SK-N-DZ (cell line): ENCODE data around the gene OBSCN. TPM values are rescaled to one million over a fixed set of nuclear protein-coding genes. Genes with fewer than 3 reads are reported as not detected.

Experiments
- DNase-seq: peaks from one replicate; pipeline ENCODE4 v3.0.0-alpha.2; 2015; ENCODE audit warnings: low spot score
- polyA plus RNA-seq, 2 experiments: library from polyadenylated mRNA; depleted of rRNA; stranded (reverse); fragments of >200 nt; gene quantifications; 2 replicates each; pipeline ENCODE4 v1.2.3, GENCODE V29; 2014

The OBSCN gene
- polyA plus RNA-seq (2014; cell fraction: cytosol; rRNA removed): 6.6 and 8.7 TPM in 2 replicates
- polyA plus RNA-seq (2014; cell fraction: nucleus; rRNA removed): 28.2 and 34.2 TPM in 2 replicates

- DNase-seq: no peak
Measured at GRCh38 chr1:228207851-228208821, at the start of gene OBSCN. Gene OBSCN (plus strand): TSS chr1:228208044. CDS start chr1:228211784, 3,740 bp downstream.

- no peak for DNase-seq
Measured at GRCh38 chr1:228158151-228159007, 49.5 kb upstream of the OBSCN start.

- no peak for DNase-seq
Measured at GRCh38 chr1:228159008-228159665, 48.7 kb upstream of the OBSCN start.

- DNase-seq: no peak
Measured at GRCh38 chr1:228160201-228160761, 47.6 kb upstream of the OBSCN start.

GRCh38 chr1:228161362-228161761 is 46.5 kb upstream of the OBSCN start:
- DNase-seq: no peak

GRCh38 chr1:228161866-228162265 is 46.0 kb upstream of the OBSCN start:
- DNase-seq: no peak

GRCh38 chr1:228162286-228163006 is 45.4 kb upstream of the OBSCN start:
- DNase-seq: peak; percentile 44

- no peak for DNase-seq
Measured at GRCh38 chr1:228163007-228163753, 44.7 kb upstream of the OBSCN start.

GRCh38 chr1:228163776-228164519 is 43.9 kb upstream of the OBSCN start:
- DNase-seq: no peak

GRCh38 chr1:228164561-228165371 is 43.1 kb upstream of the OBSCN start:
- DNase-seq: no peak

GRCh38 chr1:228165372-228166169 is 42.3 kb upstream of the OBSCN start, which contains the start of gene IBA57:
Gene IBA57 (plus strand): TSS chr1:228165804. CDS start chr1:228165817, 13 bp downstream.
- DNase-seq: peak; percentile 96

GRCh38 chr1:228166170-228166936 is 41.5 kb upstream of the OBSCN start:
- DNase-seq: peak; percentile 65

- DNase-seq: no peak
Measured at GRCh38 chr1:228168563-228169270, 39.1 kb upstream of the OBSCN start.

GRCh38 chr1:228169345-228169744 is 38.5 kb upstream of the OBSCN start:
- no peak for DNase-seq

- no peak for DNase-seq
Measured at GRCh38 chr1:228170666-228171065, 37.2 kb upstream of the OBSCN start.
